NCI-H1930 (cell line): ENCODE measurements around the gene PDIA5.
A peak's percentile ranks its signal among the peaks of the same experiment; 100 is the strongest.

Experiments
- DNase-seq, 2 experiments: peaks; one replicate each; lab custom pipeline; 2025; lab: John Stamatoyannopoulos, UW

The PDIA5 gene

GRCh38 chr3:123169492-123169929 is 102.7 kb downstream of the PDIA5 start:
- DNase-seq, result no peak

- DNase-seq, result no peak
Observed at GRCh38 chr3:123169930-123170329, 103.1 kb downstream of the PDIA5 start.

GRCh38 chr3:123180791-123181190 is 114.0 kb downstream of the PDIA5 start:
- DNase-seq, result no peak

- no peak for DNase-seq
Observed at GRCh38 chr3:123186695-123187094, 119.9 kb downstream of the PDIA5 start.

GRCh38 chr3:123188058-123188457 is 121.2 kb downstream of the PDIA5 start:
- DNase-seq, result no peak

GRCh38 chr3:123193448-123194101 is 126.8 kb downstream of the PDIA5 start:
- no peak for DNase-seq

GRCh38 chr3:123194552-123194951 is 127.7 kb downstream of the PDIA5 start:
- DNase-seq, result no peak

- no peak for DNase-seq
Observed at GRCh38 chr3:123198372-123198771, 131.5 kb downstream of the PDIA5 start.

GRCh38 chr3:123201223-123201556 is 134.4 kb downstream of the PDIA5 start:
- no peak for DNase-seq

- peak; percentile 88 to 95 for DNase-seq
Observed at GRCh38 chr3:123201557-123202427, 135.0 kb downstream of the PDIA5 start, which contains the start of gene SEC22A. TSS of gene SEC22A (plus strand) at chr3:123201943. CDS start at chr3:123209218, 7,275 bp downstream.

- DNase-seq, result no peak
Observed at GRCh38 chr3:123202451-123202850, 135.6 kb downstream of the PDIA5 start.
